Measurements from ENCODE around the gene CES2. TPM values are rescaled to one million over a fixed set of nuclear protein-coding genes. Genes with fewer than 3 reads are reported as not detected.

Gene CES2
- total and polyA plus RNA-seq, 9 of the 15 experiments (the other 6 are each of a cell fraction or from before 2014, with no cell fraction given): 2.2 to 37.9 (median 24.4) TPM

DNA sequence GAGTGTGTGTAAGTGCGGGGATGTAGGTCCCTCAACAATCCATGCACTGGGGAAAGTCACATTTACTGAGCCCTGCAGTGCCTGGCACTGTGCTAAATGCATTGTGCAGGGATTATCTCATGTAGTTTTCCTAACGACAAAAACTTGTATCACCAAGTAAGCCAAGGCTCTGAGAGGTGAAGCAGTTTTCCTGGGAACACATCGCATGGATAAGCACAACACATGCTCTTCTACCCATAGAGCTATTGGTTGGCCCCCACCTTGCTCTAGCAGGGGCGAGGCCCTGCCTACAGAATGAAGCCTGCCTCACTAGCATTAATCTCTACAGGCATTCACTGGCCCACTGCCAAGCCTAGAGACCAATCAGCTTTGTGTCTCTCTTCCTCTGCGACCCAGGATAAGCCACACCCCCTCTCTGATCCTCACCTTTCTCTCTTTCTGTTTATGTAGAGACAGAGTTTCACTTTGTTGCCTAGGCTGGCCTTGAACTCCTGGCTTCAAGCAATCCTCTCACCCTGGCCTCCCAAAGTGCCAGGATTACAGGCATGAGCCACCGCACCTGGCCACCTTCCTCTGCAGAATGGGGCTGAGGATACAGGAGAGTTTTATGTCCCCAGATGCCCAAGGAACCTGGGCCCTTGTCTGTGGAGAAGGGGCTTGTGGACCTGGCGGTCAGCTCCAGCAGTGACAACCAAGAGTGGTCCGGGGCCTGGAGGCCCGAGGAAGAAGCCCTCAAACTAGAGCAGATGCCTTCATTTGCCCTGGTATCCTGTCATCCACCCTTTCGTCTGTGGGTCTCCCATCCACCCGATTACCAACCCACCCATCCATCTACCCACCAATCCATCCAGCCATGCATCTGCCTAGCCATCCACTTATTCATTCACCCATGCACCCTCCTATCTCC is 29.4 kb upstream of the CES2 start (continued):
- TF ChIP-seq CEBPG (CRISPR knock-in tag; IDR thresholded peaks at IDR 0.05): no peak
- TF ChIP-seq CEBPG (tag; conservative IDR thresholded peaks at IDR 0.05 in 1 of 2, IDR thresholded peaks at IDR 0.05 in 1 of 2): no peak
- TF ChIP-seq, protein P1, sequence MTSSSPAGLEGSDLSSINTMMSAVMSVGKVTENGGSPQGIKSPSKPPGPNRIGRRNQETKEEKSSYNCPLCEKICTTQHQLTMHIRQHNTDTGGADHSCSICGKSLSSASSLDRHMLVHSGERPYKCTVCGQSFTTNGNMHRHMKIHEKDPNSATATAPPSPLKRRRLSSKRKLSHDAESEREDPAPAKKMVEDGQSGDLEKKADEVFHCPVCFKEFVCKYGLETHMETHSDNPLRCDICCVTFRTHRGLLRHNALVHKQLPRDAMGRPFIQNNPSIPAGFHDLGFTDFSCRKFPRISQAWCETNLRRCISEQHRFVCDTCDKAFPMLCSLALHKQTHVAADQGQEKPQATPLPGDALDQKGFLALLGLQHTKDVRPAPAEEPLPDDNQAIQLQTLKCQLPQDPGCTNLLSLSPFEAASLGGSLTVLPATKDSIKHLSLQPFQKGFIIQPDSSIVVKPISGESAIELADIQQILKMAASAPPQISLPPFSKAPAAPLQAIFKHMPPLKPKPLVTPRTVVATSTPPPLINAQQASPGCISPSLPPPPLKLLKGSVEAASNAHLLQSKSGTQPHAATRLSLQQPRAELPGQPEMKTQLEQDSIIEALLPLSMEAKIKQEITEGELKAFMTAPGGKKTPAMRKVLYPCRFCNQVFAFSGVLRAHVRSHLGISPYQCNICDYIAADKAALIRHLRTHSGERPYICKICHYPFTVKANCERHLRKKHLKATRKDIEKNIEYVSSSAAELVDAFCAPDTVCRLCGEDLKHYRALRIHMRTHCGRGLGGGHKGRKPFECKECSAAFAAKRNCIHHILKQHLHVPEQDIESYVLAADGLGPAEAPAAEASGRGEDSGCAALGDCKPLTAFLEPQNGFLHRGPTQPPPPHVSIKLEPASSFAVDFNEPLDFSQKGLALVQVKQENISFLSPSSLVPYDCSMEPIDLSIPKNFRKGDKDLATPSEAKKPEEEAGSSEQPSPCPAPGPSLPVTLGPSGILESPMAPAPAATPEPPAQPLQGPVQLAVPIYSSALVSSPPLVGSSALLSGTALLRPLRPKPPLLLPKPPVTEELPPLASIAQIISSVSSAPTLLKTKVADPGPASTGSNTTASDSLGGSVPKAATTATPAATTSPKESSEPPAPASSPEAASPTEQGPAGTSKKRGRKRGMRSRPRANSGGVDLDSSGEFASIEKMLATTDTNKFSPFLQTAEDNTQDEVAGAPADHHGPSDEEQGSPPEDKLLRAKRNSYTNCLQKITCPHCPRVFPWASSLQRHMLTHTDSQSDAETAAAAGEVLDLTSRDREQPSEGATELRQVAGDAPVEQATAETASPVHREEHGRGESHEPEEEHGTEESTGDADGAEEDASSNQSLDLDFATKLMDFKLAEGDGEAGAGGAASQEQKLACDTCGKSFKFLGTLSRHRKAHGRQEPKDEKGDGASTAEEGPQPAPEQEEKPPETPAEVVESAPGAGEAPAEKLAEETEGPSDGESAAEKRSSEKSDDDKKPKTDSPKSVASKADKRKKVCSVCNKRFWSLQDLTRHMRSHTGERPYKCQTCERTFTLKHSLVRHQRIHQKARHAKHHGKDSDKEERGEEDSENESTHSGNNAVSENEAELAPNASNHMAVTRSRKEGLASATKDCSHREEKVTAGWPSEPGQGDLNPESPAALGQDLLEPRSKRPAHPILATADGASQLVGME (CRISPR knock-in tag; IDR thresholded peaks at IDR 0.05): no peak
- no peak for TF ChIP-seq CREM (IDR thresholded peaks at IDR 0.05; ENCODE audit: low read depth)
- no peak for TF ChIP-seq SMARCC2 (IDR thresholded peaks at IDR 0.05; ENCODE audit: low read depth)
- TF ChIP-seq, protein P2, sequence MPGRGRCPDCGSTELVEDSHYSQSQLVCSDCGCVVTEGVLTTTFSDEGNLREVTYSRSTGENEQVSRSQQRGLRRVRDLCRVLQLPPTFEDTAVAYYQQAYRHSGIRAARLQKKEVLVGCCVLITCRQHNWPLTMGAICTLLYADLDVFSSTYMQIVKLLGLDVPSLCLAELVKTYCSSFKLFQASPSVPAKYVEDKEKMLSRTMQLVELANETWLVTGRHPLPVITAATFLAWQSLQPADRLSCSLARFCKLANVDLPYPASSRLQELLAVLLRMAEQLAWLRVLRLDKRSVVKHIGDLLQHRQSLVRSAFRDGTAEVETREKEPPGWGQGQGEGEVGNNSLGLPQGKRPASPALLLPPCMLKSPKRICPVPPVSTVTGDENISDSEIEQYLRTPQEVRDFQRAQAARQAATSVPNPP (IDR thresholded peaks at IDR 0.05; ENCODE audit: borderline replicate concordance, insufficient read depth, insufficient read length): no peak
- no peak for TF ChIP-seq MAFG (tag; conservative IDR thresholded peaks at IDR 0.05)
- TF ChIP-seq ZFPM2 (CRISPR knock-in tag; IDR thresholded peaks at IDR 0.05): no peak
- no peak for TF ChIP-seq ARID1B (IDR thresholded peaks at IDR 0.05)
- TF ChIP-seq FOS (IDR thresholded peaks at IDR 0.05; ENCODE audit: extremely low read depth, insufficient read length): no peak
- no peak for TF ChIP-seq ZNF133 (CRISPR knock-in tag; IDR thresholded peaks at IDR 0.05)
- TF ChIP-seq, protein P3, sequence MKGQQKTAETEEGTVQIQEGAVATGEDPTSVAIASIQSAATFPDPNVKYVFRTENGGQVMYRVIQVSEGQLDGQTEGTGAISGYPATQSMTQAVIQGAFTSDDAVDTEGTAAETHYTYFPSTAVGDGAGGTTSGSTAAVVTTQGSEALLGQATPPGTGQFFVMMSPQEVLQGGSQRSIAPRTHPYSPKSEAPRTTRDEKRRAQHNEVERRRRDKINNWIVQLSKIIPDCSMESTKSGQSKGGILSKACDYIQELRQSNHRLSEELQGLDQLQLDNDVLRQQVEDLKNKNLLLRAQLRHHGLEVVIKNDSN (CRISPR knock-in tag; IDR thresholded peaks at IDR 0.05): no peak
- TF ChIP-seq, protein P4, sequence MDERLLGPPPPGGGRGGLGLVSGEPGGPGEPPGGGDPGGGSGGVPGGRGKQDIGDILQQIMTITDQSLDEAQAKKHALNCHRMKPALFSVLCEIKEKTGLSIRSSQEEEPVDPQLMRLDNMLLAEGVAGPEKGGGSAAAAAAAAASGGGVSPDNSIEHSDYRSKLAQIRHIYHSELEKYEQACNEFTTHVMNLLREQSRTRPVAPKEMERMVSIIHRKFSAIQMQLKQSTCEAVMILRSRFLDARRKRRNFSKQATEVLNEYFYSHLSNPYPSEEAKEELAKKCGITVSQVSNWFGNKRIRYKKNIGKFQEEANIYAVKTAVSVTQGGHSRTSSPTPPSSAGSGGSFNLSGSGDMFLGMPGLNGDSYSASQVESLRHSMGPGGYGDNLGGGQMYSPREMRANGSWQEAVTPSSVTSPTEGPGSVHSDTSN (CRISPR knock-in tag; IDR thresholded peaks at IDR 0.05; ENCODE audit: low read depth): no peak
- TF ChIP-seq, protein P4 (tag; conservative IDR thresholded peaks at IDR 0.05; ENCODE audit: low read depth): peak; percentile 81
- TF ChIP-seq ZNF699 (CRISPR knock-in tag; IDR thresholded peaks at IDR 0.05; ENCODE audit: insufficient replicate concordance): no peak
- TF ChIP-seq MAZ (CRISPR knock-in tag; conservative IDR thresholded peaks at IDR 0.05 in 1 of 2, IDR thresholded peaks at IDR 0.05 in 1 of 2): peak in 1 of 2 experiments; percentile 68; a peak in 1 of 4 replicates
